Prostate gland (tissue), 2 donors: Measurements from ENCODE around the gene EXOC6. TPM values are rescaled to one million over a fixed set of nuclear protein-coding genes. Genes with fewer than 3 reads are reported as not detected.

Experiments used
- DNase-seq: peaks from one replicate; pipeline ENCODE4 v3.0.0-alpha.2; 2019; ENCODE audit warnings: low spot score
- H3K27ac ChIP-seq, 2 donors: fragments of 200-600 bp; sonication (generic); 2 replicates each; pipeline ENCODE4 v1.5.1; 2017 to 2019
- H3K27me3 ChIP-seq: fragments of 200-600 bp; sonication (generic); replicated peaks from 2 replicates; pipeline ENCODE4 v1.5.1; 2019; ENCODE audit not compliant: insufficient read depth
- H3K36me3 ChIP-seq, 2 donors: fragments of 200-600 bp; sonication (generic); 1 replicate in 1 of 2; 2 replicates in 1 of 2; pipeline versions ENCODE4 v1.5.1 to v1.8.1; 2017 to 2019
- H3K4me1 ChIP-seq: fragments of 200-600 bp; sonication (generic); replicated peaks from 2 replicates; pipeline ENCODE4 v1.5.1; 2019
- H3K4me3 ChIP-seq, 2 donors: fragments of 200-600 bp; sonication (generic); 2 replicates each; pipeline ENCODE4 v1.5.1; 2017 to 2019
- H3K9me3 ChIP-seq: fragments of 200-600 bp; sonication (generic); 2 replicates; pipeline ENCODE4 v1.5.1; 2017
- POLR2A ChIP-seq: fragments of 450-650 bp; IDR thresholded peaks from one replicate; pipeline ENCODE4 v1.6.1; 2016; ENCODE audit warnings: antibody characterized with exemption, mild to moderate bottlenecking
- POLR2AphosphoS5 ChIP-seq: sonication (generic); formaldehyde crosslinking; IDR thresholded peaks from one replicate; pipeline ENCODE4 v1.6.1; 2017; ENCODE audit warnings: antibody characterized with exemption
- WGBS: methylation state at CpG from one replicate; pipeline ENCODE4 v1.1.5; 2018; 5-methylcytosine and 5-hydroxymethylcytosine counted together
- intact Hi-C: fragments of 100-400 bp; cut with DNase I; formaldehyde crosslinking; loops from one replicate; pipeline ENCODE4 v1.14.2; 2022
- total RNA-seq, 2 donors: library from RNA; depleted of rRNA; stranded (reverse); fragments of >200 nt; gene quantifications; one replicate each; pipeline ENCODE4 v1.1.0, GENCODE V29; 2016
- TF ChIP-seq, protein P1 (sequence below), 4 experiments: fragments of 200-600 bp in 2 of 4; fragments of 450-650 bp in 2 of 4; sonication (generic) in 2 of 4; IDR thresholded peaks; 1 replicate in 3 of 4; 2 replicates in 1 of 4; pipeline ENCODE4 v1.5.1; 2016 to 2019; ENCODE audit warnings: antibody characterized with exemption in 4 of 4, mild to moderate bottlenecking in 2 of 4, moderate library complexity in 2 of 4

Gene EXOC6
- total RNA-seq, 2 donors from 2014 or later: 13.5 to 598 TPM

DNA sequence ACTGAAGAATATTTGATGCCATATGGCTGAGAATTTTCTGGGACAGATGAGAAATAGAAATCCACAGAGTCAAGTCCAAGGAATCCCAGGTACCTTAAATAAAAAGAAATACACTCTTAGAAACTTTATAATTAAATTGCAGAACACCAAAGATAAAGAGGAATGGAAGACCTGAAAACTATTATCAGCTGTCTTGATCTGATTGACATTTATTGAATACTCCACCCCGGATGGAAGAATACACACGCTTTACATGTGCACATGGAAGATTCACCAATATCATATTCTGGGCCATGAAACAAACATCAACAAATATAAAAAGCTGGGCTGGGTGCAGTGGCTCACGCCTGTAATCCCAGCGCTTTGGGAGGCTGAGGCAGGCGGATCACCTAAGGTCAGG lies 81.6 kb downstream of the EXOC6 start:
- TF ChIP-seq POLR2A (no peak), POLR2AphosphoS5 (no peak)
- TF ChIP-seq, protein P1, sequence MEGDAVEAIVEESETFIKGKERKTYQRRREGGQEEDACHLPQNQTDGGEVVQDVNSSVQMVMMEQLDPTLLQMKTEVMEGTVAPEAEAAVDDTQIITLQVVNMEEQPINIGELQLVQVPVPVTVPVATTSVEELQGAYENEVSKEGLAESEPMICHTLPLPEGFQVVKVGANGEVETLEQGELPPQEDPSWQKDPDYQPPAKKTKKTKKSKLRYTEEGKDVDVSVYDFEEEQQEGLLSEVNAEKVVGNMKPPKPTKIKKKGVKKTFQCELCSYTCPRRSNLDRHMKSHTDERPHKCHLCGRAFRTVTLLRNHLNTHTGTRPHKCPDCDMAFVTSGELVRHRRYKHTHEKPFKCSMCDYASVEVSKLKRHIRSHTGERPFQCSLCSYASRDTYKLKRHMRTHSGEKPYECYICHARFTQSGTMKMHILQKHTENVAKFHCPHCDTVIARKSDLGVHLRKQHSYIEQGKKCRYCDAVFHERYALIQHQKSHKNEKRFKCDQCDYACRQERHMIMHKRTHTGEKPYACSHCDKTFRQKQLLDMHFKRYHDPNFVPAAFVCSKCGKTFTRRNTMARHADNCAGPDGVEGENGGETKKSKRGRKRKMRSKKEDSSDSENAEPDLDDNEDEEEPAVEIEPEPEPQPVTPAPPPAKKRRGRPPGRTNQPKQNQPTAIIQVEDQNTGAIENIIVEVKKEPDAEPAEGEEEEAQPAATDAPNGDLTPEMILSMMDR (IDR thresholded peaks at IDR 0.05): no peak
- WGBS: 94% methylated on average over 5 of the region's 5 CpGs
- H3K27me3 ChIP-seq: no peaks in the 10 kb centered on the region

DNA sequence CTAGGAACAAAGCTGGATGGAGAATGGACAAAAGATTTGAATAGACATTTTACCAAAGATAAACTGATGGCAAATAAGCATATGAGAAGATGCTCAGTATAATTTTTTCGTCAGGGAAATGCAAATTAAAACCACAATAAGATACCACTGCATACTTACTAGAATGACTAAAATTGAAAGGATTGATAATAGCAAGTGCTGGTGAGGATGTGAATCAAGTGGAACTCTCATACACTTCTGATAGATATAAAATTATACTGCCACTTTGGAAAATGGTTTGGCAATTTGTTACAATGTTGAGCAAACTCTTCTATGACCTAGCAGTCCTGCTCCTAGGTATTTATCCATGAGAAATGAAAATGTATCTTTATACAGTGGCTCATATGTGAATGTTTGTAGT lies 83.3 kb downstream of the EXOC6 start:
- no peaks in the 10 kb centered on the region for H3K4me1 ChIP-seq
- H3K27me3 ChIP-seq: no peaks in the 10 kb centered on the region
- H3K27ac ChIP-seq: no peak overlapping the region
- TF ChIP-seq, protein P1 (IDR thresholded peaks at IDR 0.05): no peak
- TF ChIP-seq POLR2A (no peak), POLR2AphosphoS5 (no peak)
- no peaks in the 10 kb centered on the region for H3K9me3 ChIP-seq
- no peak for DNase-seq
- intact Hi-C loops: no loop called here
- no peaks in the 10 kb centered on the region for H3K36me3 ChIP-seq
- H3K4me3 ChIP-seq: no peak overlapping the region
- WGBS: 29% methylated on average over 1 of the region's 1 CpG

More for the DNA sequence above, 81.6 kb downstream of the EXOC6 start:
- H3K4me1 ChIP-seq: no peaks in the 10 kb centered on the region
- no peak overlapping the region for H3K27ac ChIP-seq
- intact Hi-C loops: no loop called here
- no peaks in the 10 kb centered on the region for H3K9me3 ChIP-seq
- no peak for DNase-seq
- no peak overlapping the region for H3K4me3 ChIP-seq
- no peaks in the 10 kb centered on the region for H3K36me3 ChIP-seq

DNA sequence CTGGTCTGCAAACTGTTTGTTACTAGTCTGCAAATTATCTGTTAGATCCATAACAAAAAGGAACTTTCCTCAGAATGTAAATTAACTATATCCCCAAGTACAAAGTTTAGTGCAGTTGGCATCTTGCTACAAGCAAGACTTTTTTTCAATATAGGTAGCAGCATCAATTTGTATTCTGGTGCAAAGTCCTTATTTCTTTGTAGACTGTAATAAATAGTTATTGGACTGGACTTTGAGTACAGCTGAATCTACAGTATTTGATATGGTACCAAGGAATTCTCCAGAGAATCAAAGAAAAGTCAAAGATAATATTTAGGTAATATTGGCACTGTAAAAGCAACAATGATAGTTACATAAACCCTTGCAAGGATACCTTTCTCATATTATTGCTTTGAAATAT lies 89.6 kb downstream of the EXOC6 start:
- no peaks in the 10 kb centered on the region for H3K4me1 ChIP-seq
- H3K36me3 ChIP-seq: no peaks in the 10 kb centered on the region
- TF ChIP-seq, protein P1 (IDR thresholded peaks at IDR 0.05): no peak
- TF ChIP-seq POLR2A (no peak), POLR2AphosphoS5 (no peak)
- intact Hi-C loops: no loop called here
- no peaks in the 10 kb centered on the region for H3K27me3 ChIP-seq
- no peak for DNase-seq
- no peak overlapping the region for H3K27ac ChIP-seq
- H3K9me3 ChIP-seq: no peaks in the 10 kb centered on the region
- no peak overlapping the region for H3K4me3 ChIP-seq

DNA sequence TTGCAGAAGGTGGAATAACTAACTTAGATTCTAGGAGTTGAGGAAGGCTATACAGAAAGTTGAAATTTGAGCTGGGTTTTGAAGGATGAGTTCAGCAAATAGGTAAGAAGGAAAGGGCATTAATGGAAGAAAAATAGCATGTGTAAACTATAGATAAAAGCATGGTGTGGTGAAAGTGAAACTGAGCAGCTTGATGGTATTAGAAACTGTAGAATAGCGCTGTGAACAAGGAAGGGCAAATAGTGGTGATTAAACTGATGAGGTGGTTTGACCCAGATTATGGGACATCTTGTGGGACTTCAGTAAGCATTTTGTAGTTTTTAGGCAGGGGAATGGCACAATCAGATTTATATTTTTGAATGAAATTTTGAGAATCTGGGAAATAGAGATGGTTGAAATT lies 90.5 kb downstream of the EXOC6 start:
- H3K4me3 ChIP-seq: no peak overlapping the region
- intact Hi-C loops: no loop called here
- no peak for DNase-seq
- no peaks in the 10 kb centered on the region for H3K36me3 ChIP-seq
- no peaks in the 10 kb centered on the region for H3K9me3 ChIP-seq
- no peaks in the 10 kb centered on the region for H3K27me3 ChIP-seq
- TF ChIP-seq, protein P1 (IDR thresholded peaks at IDR 0.05): no peak
- TF ChIP-seq POLR2A (no peak), POLR2AphosphoS5 (no peak)
- WGBS: 100% methylated on average over 1 of the region's 1 CpG
- H3K27ac ChIP-seq: no peak overlapping the region
- H3K4me1 ChIP-seq: no peaks in the 10 kb centered on the region

DNA sequence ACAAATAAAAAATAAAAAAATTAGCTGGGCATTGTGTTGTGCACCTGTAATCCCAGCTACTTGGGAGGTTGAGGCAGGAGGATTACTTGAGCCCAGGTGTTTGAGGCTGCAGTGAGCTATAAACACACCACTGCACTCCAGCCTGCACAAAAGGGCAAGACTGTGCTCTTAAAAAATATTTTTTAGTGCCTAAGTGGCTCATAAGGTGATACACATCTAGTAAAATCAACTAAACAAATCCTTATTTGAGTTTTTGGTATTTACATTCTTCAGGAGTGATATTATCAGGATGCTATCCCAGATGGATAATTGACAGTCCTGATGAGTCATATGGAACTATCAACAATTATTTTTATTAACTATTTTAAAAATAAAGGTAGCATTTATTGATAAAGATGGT lies 93.9 kb downstream of the EXOC6 start:
- intact Hi-C loops: no loop called here
- TF ChIP-seq POLR2A: no peak
- TF ChIP-seq, protein P1 (IDR thresholded peaks at IDR 0.05): no peak
- TF ChIP-seq POLR2AphosphoS5: no peak
- Histone ChIP-seq H3K4me3 (no peak overlapping the region), H3K36me3 (no peaks in the 10 kb centered on the region), H3K4me1 (no peaks in the 10 kb centered on the region), H3K9me3 (no peaks in the 10 kb centered on the region), H3K27me3 (no peaks in the 10 kb centered on the region), H3K27ac (no peak overlapping the region)
- no peak for DNase-seq
